Prostate gland (tissue), 2 donors: ENCODE measurements around the gene SLC35D1. TPM values are rescaled to one million over a fixed set of nuclear protein-coding genes. Genes with fewer than 3 reads are reported as not detected.
"Not testable (repeated sequence)": the region's sequence is repeated elsewhere in the genome, so short reads cannot be mapped to it uniquely, and the experiment has no call there.

Experiments used
- DNase-seq: peaks from one replicate; pipeline ENCODE4 v3.0.0-alpha.2; 2019; ENCODE audit warnings: low spot score
- H3K27ac ChIP-seq, 2 donors: fragments of 200-600 bp; sonication (generic); 2 replicates each; pipeline ENCODE4 v1.5.1; 2017 to 2019
- H3K27me3 ChIP-seq: fragments of 200-600 bp; sonication (generic); replicated peaks from 2 replicates; pipeline ENCODE4 v1.5.1; 2019; ENCODE audit not compliant: insufficient read depth
- H3K36me3 ChIP-seq, 2 donors: fragments of 200-600 bp; sonication (generic); 1 replicate in 1 of 2; 2 replicates in 1 of 2; pipeline versions ENCODE4 v1.5.1 to v1.8.1; 2017 to 2019
- H3K4me1 ChIP-seq: fragments of 200-600 bp; sonication (generic); replicated peaks from 2 replicates; pipeline ENCODE4 v1.5.1; 2019
- H3K4me3 ChIP-seq, 2 donors: fragments of 200-600 bp; sonication (generic); 2 replicates each; pipeline ENCODE4 v1.5.1; 2017 to 2019
- H3K9me3 ChIP-seq: fragments of 200-600 bp; sonication (generic); 2 replicates; pipeline ENCODE4 v1.5.1; 2017
- POLR2A ChIP-seq: fragments of 450-650 bp; IDR thresholded peaks from one replicate; pipeline ENCODE4 v1.6.1; 2016; ENCODE audit warnings: antibody characterized with exemption, mild to moderate bottlenecking
- POLR2AphosphoS5 ChIP-seq: sonication (generic); formaldehyde crosslinking; IDR thresholded peaks from one replicate; pipeline ENCODE4 v1.6.1; 2017; ENCODE audit warnings: antibody characterized with exemption
- WGBS: methylation state at CpG from one replicate; pipeline ENCODE4 v1.1.5; 2018; 5-methylcytosine and 5-hydroxymethylcytosine counted together
- intact Hi-C: fragments of 100-400 bp; cut with DNase I; formaldehyde crosslinking; loops from one replicate; pipeline ENCODE4 v1.14.2; 2022
- total RNA-seq, 2 donors: library from RNA; depleted of rRNA; stranded (reverse); fragments of >200 nt; gene quantifications; one replicate each; pipeline ENCODE4 v1.1.0, GENCODE V29; 2016
- TF ChIP-seq, protein P1 (sequence below), 4 experiments: fragments of 200-600 bp in 2 of 4; fragments of 450-650 bp in 2 of 4; sonication (generic) in 2 of 4; IDR thresholded peaks; 1 replicate in 3 of 4; 2 replicates in 1 of 4; pipeline ENCODE4 v1.5.1; 2016 to 2019; ENCODE audit warnings: antibody characterized with exemption in 4 of 4, mild to moderate bottlenecking in 2 of 4, moderate library complexity in 2 of 4

Gene SLC35D1
- total RNA-seq, 2 donors from 2014 or later, result 13.0 to 13.2 TPM

DNA sequence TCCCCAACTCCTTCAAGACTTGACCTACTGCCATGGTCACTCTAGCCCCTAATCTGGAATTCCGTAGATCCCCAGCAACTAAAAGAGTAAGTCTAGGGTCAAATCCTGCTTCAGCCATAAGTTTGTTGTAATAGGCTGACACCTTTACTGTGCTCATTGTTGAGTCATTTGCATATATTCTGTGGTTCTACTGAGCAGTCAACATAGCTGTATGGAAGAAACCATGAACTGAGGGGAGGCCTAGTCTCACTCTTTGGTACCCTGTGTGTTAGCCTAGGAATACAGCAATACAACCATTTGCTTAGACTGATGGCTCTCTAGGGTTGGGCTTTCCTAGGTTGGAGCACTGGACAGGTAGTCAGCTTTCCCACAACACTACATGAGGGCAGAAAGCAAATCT is 23.6 kb upstream of the SLC35D1 start:
- intact Hi-C loops, result no loop called here
- H3K36me3 ChIP-seq, result no peaks in the 10 kb centered on the region
- TF ChIP-seq, protein P1, sequence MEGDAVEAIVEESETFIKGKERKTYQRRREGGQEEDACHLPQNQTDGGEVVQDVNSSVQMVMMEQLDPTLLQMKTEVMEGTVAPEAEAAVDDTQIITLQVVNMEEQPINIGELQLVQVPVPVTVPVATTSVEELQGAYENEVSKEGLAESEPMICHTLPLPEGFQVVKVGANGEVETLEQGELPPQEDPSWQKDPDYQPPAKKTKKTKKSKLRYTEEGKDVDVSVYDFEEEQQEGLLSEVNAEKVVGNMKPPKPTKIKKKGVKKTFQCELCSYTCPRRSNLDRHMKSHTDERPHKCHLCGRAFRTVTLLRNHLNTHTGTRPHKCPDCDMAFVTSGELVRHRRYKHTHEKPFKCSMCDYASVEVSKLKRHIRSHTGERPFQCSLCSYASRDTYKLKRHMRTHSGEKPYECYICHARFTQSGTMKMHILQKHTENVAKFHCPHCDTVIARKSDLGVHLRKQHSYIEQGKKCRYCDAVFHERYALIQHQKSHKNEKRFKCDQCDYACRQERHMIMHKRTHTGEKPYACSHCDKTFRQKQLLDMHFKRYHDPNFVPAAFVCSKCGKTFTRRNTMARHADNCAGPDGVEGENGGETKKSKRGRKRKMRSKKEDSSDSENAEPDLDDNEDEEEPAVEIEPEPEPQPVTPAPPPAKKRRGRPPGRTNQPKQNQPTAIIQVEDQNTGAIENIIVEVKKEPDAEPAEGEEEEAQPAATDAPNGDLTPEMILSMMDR (IDR thresholded peaks at IDR 0.05), result no peak
- no peak for TF ChIP-seq POLR2AphosphoS5
- TF ChIP-seq POLR2A, result no peak
- no peak for DNase-seq
- H3K9me3 ChIP-seq, result no peaks in the 10 kb centered on the region
- H3K4me1 ChIP-seq, result no peaks in the 10 kb centered on the region
- H3K27me3 ChIP-seq, result no peaks in the 10 kb centered on the region
- no peak overlapping the region for H3K4me3 ChIP-seq
- H3K27ac ChIP-seq, result no peak overlapping the region
- 100% methylated on average over 1 of the region's 1 CpG for WGBS

DNA sequence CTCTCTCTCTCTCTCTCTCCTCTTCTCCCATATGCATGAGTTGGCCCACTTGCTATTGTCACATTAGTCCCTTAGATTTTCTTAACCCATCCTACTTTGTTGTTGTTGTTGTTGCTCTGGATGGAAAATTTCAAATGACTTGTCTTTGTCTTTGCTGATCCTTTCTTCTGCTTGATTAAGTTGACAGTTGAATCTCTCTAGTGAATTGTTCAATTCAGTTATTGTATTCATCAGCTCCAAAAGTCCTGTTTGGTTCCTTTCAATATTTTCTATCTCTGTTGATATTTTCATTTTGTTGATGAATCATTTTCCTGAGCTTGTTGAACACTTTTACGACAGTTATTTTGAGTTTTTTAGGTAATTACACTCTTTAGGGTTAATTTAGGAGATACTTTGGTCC is 18.8 kb upstream of the SLC35D1 start:
- TF ChIP-seq POLR2AphosphoS5 (no peak), POLR2A (no peak)
- TF ChIP-seq, protein P1 (IDR thresholded peaks at IDR 0.05), result no peak
- H3K27ac ChIP-seq, result no peak overlapping the region
- H3K36me3 ChIP-seq, result no peaks in the 10 kb centered on the region
- no peaks in the 10 kb centered on the region for H3K9me3 ChIP-seq
- intact Hi-C loops, result no loop called here
- H3K4me1 ChIP-seq, result no peaks in the 10 kb centered on the region
- no peaks in the 10 kb centered on the region for H3K27me3 ChIP-seq
- H3K4me3 ChIP-seq, result no peak overlapping the region
- WGBS, result 91% methylated on average over 1 of the region's 1 CpG
- DNase-seq, result no peak

DNA sequence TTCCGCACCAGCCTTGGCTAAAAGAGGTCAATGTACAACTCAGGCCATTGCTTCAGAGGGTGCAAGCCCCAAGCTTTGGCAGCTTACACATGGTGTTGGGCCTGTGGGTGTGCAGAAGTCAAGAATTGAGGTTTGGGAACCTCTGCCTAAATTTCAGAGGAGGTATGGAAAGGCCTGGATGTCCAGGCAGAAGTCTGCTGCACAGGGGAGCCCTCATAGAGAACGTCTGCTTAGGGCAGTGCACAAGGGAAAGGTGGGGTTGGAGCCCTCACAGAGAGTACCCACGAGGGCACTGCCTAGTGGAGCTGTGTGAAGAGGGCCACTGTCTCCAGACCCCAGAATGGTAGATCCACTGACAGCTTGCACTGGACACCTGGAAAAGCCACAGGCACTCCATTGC is 13.7 kb upstream of the SLC35D1 start:
- H3K4me1 ChIP-seq, DNase-seq, intact Hi-C loops, H3K9me3 ChIP-seq, H3K27me3 ChIP-seq, H3K4me3 ChIP-seq, H3K36me3 ChIP-seq, H3K27ac ChIP-seq: not testable (repeated sequence)
- 59% methylated on average over 3 of the region's 3 CpGs for WGBS

DNA sequence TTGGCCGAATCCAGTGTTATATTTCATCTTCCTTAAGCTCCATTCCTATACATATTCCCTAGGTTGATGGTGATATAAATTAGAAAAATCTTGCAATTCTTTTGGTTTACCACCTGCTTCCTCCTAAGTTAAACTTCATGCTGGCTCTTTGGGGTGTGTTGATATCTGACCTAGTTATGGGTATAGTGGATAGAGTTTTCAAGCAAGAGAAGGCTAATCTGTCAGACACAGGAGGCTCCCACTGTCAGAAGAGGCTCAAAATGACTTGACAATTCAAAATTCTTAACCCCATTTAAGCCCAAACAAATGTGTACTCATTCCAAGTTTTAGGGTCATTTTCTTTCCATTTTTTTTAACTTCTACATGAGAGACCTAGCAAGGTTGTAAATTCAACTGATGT is 8.5 kb upstream of the SLC35D1 start:
- WGBS, result 91% methylated on average over 1 of the region's 1 CpG
- Histone ChIP-seq H3K4me3 (no peak overlapping the region), H3K27ac (no peak overlapping the region), H3K27me3 (no peaks in the 10 kb centered on the region), H3K36me3 (no peaks in the 10 kb centered on the region), H3K9me3 (no peaks in the 10 kb centered on the region), H3K4me1 (no peaks in the 10 kb centered on the region)
- intact Hi-C loops, result no loop called here
- TF ChIP-seq, protein P1 (IDR thresholded peaks at IDR 0.05), result no peak
- TF ChIP-seq POLR2AphosphoS5, result no peak
- TF ChIP-seq POLR2A, result no peak
- DNase-seq, result no peak

DNA sequence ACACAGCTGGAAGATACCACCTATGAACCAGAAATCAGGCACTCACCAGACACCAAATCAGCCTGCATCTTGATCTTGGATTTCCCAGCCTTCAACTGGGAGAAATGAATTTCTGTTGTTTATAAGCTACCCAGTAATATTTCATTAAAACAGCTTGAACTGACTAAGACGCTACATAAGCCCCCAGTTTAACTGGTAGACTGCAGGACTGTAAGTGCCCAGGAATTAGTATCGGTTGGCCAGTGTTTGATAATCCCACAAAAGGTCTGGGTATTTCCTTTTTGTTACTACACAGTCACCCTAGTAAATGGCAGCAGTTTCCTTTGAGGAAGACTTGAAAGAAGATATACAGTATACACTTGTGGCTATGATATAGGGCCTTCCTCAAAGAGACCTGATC is 7.3 kb upstream of the SLC35D1 start:
- WGBS, result 94% methylated on average over 2 of the region's 2 CpGs
- no peak overlapping the region for H3K27ac ChIP-seq

More for the DNA sequence above, 7.3 kb upstream of the SLC35D1 start:
- Histone ChIP-seq H3K27me3 (no peaks in the 10 kb centered on the region), H3K4me1 (no peaks in the 10 kb centered on the region), H3K9me3 (no peaks in the 10 kb centered on the region), H3K36me3 (no peaks in the 10 kb centered on the region), H3K4me3 (no peak overlapping the region)
- TF ChIP-seq, protein P1 (IDR thresholded peaks at IDR 0.05), result no peak
- TF ChIP-seq POLR2AphosphoS5 (no peak), POLR2A (no peak)
- intact Hi-C loops, result no loop called here
- no peak for DNase-seq
